GM23338 (cell line): ENCODE results near the gene PARVA. TPM values are rescaled to one million over a fixed set of nuclear protein-coding genes. Genes with fewer than 3 reads are reported as not detected.
A peak's percentile ranks its signal among the peaks of the same experiment; 100 is the strongest.

Experiments
- ATAC-seq: fragments of 200-7000 bp; cut with Tn5 transposase; 3 replicates; pipeline ENCODE4 v1.9.1; 2020
- DNase-seq: peaks from one replicate; pipeline ENCODE4 v3.0.0-alpha.2; 2015; ENCODE audit warnings: low spot score
- H2AFZ ChIP-seq: fragments of 200-600 bp; sonication (generic); 2 replicates; pipeline ENCODE4 v1.8.0; 2016; ENCODE audit warnings: antibody characterized with exemption, mild to moderate bottlenecking, moderate library complexity
- H3F3A ChIP-seq: fragments of 200-600 bp; sonication (generic); replicated peaks from 2 replicates; pipeline ENCODE4 v1.8.0; 2017; ENCODE audit warnings: antibody characterized with exemption, mixed run types, low read depth
- H3K27ac ChIP-seq: fragments of 200-600 bp; sonication (generic); 2 replicates; pipeline ENCODE4 v1.6.1; 2016; ENCODE audit warnings: low read depth
- H3K27me3 ChIP-seq: fragments of 200-600 bp; sonication (generic); 2 replicates; pipeline ENCODE4 v1.8.0; 2016; ENCODE audit warnings: mild to moderate bottlenecking, mixed run types, moderate library complexity; ENCODE audit not compliant: insufficient read depth
- H3K36me3 ChIP-seq: fragments of 200-600 bp; sonication (generic); 2 replicates; pipeline ENCODE4 v1.8.0; 2016; ENCODE audit warnings: mild to moderate bottlenecking; ENCODE audit not compliant: insufficient read depth
- H3K4me1 ChIP-seq: fragments of 200-600 bp; sonication (generic); 2 replicates; pipeline ENCODE4 v1.8.0; 2016; ENCODE audit warnings: mild to moderate bottlenecking, moderate library complexity; ENCODE audit not compliant: insufficient read depth
- H3K4me2 ChIP-seq: fragments of 200-600 bp; sonication (generic); 2 replicates; pipeline ENCODE4 v1.7.1; 2017; ENCODE audit warnings: mixed run types
- H3K4me3 ChIP-seq: fragments of 200-600 bp; sonication (generic); 2 replicates; pipeline ENCODE4 v1.6.1; 2016; ENCODE audit warnings: mixed run types
- H3K79me2 ChIP-seq: fragments of 200-600 bp; sonication (generic); replicated peaks from 2 replicates; pipeline ENCODE4 v1.8.0; 2017; ENCODE audit warnings: mild to moderate bottlenecking; ENCODE audit not compliant: insufficient read depth
- H3K9me2 ChIP-seq: fragments of 200-600 bp; sonication (generic); 2 replicates; pipeline ENCODE4 v1.8.0; 2017; ENCODE audit not compliant: insufficient read depth
- H4K20me1 ChIP-seq: fragments of 200-600 bp; sonication (generic); replicated peaks from 2 replicates; pipeline ENCODE4 v1.8.0; 2017; ENCODE audit warnings: mild to moderate bottlenecking; ENCODE audit not compliant: insufficient read depth
- H3K27ac Mint-ChIP-seq: 2 replicates; pipeline ENCODE4 v1.8.0; 2020; ENCODE audit warnings: inconsistent platforms, mild to moderate bottlenecking, moderate library complexity, mixed read lengths
- H3K27me3 Mint-ChIP-seq: 3 replicates; pipeline ENCODE4 v1.8.0; 2022; ENCODE audit warnings: low read depth, mild to moderate bottlenecking, moderate library complexity, mixed read lengths, inconsistent platforms; ENCODE audit not compliant: insufficient read depth, poor library complexity
- H3K36me3 Mint-ChIP-seq: 3 replicates; pipeline ENCODE4 v1.8.0; 2021; ENCODE audit warnings: low read depth, mild to moderate bottlenecking, inconsistent platforms, moderate library complexity, mixed read lengths
- H3K4me1 Mint-ChIP-seq: 3 replicates; pipeline ENCODE4 v1.8.0; 2020; ENCODE audit warnings: mild to moderate bottlenecking, inconsistent platforms, mixed read lengths
- H3K4me3 Mint-ChIP-seq: 3 replicates; pipeline ENCODE4 v1.8.0; 2021; ENCODE audit warnings: moderate library complexity, mild to moderate bottlenecking, inconsistent platforms, mixed read lengths
- H3K9me3 Mint-ChIP-seq: 3 replicates; pipeline ENCODE4 v1.8.0; 2020; ENCODE audit warnings: moderate library complexity, mild to moderate bottlenecking, inconsistent platforms, mixed read lengths
- CREB1 ChIP-seq: fragments of 250-450 bp; sonication (Bioruptor Pico); IDR thresholded peaks from 2 replicates; pipeline ENCODE4 v1.5.0; 2020; ENCODE audit warnings: low read depth, mild to moderate bottlenecking, moderate library complexity
- EZH2 ChIP-seq: fragments of 200-600 bp; sonication (generic); IDR thresholded peaks from one replicate; pipeline ENCODE4 v1.8.0; 2017; ENCODE audit warnings: antibody characterized with exemption, mild to moderate bottlenecking, low read depth; ENCODE audit not compliant: unreplicated experiment
- EZH2phosphoT487 ChIP-seq: fragments of 200-600 bp; sonication (generic); IDR thresholded peaks from one replicate; pipeline ENCODE4 v1.8.1; 2018; ENCODE audit warnings: antibody characterized with exemption; ENCODE audit not compliant: unreplicated experiment
- JUNB ChIP-seq: IDR thresholded peaks from one replicate; pipeline ENCODE4 v1.6.1; 2016; ENCODE audit warnings: antibody characterized with exemption; ENCODE audit not compliant: unreplicated experiment
- NANOG ChIP-seq: IDR thresholded peaks from 2 replicates; pipeline ENCODE4 v1.6.1; 2016; ENCODE audit warnings: antibody characterized with exemption, borderline replicate concordance
- POLR2AphosphoS5 ChIP-seq: IDR thresholded peaks from 2 replicates; pipeline ENCODE4 v1.6.1; 2016; ENCODE audit warnings: antibody characterized with exemption, low read depth
- STAT1 ChIP-seq: IDR thresholded peaks from one replicate; pipeline ENCODE4 v1.6.1; 2016; ENCODE audit warnings: antibody characterized with exemption; ENCODE audit not compliant: unreplicated experiment
- ZNF114 ChIP-seq: fragments of 250-450 bp; sonication (Bioruptor Pico); IDR thresholded peaks from 2 replicates; pipeline ENCODE4 v1.5.0; 2020; ENCODE audit warnings: mild to moderate bottlenecking, moderate library complexity
- polyA plus RNA-seq: library from polyadenylated mRNA; unstranded; fragments of >200 nt; fragmentation: Nextera tagmentation; extraction: Ambion mirVana; gene quantifications from 2 replicates; pipeline ENCODE4 v1.2.1, GENCODE V29; 2016
- total RNA-seq: library from RNA; depleted of rRNA; stranded (reverse); fragments of >200 nt; shearing (Covaris generic); gene quantifications from 2 replicates; pipeline ENCODE4 v1.2.3, GENCODE V29; 2014
- TF ChIP-seq, protein P1 (sequence below): IDR thresholded peaks from one replicate; pipeline ENCODE4 v1.6.1; 2018; ENCODE audit warnings: antibody characterized with exemption; ENCODE audit not compliant: unreplicated experiment
- TF ChIP-seq, protein P2 (sequence below), 2 experiments: fragments of 200-600 bp in 1 of 2; sonication (generic) in 1 of 2; conservative IDR thresholded peaks; 2 replicates each; pipeline versions ENCODE4 v1.5.1 to v1.6.1; 2016 to 2017; ENCODE audit warnings: antibody characterized with exemption in 2 of 2, low read depth in 2 of 2, mild to moderate bottlenecking in 2 of 2, moderate library complexity in 1 of 2
- TF ChIP-seq, protein P3 (sequence below): IDR thresholded peaks from 2 replicates; pipeline ENCODE4 v1.6.1; 2016; ENCODE audit warnings: antibody characterized with exemption

PARVA gene
- total and polyA plus RNA-seq, 2 experiments from 2014 or later: 5.8 to 6.9 TPM

DNA sequence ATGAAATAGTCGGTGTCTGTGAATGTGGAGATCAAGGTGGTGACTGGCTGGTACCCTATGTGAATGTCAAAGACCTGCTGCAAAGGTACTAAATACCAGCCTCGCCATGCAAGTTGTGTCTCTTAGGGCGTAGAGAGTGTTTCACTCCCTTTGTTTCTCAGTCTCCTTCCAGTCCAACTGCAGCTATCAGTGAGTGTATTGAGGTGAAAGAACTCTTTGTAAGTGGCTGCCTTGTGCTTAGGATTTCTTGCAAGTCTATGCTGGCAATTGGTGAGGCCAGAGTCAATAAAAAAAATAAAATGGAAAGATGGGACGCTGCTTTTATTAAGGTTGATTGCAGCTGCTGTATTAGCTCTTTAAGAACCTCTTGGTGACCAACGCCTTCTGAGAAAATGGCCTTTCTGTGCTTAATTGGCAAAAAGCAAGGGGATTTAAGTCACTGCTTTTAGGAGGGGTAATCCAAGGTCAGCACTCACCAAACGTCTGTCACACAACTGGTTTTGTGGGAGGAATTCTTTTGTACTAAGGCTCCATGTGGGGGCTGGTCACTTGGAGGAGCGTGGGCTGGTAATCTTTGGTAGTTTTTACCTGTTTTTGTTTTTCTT, 95.1 kb downstream of the PARVA start (continued):
- TF ChIP-seq, protein P1, sequence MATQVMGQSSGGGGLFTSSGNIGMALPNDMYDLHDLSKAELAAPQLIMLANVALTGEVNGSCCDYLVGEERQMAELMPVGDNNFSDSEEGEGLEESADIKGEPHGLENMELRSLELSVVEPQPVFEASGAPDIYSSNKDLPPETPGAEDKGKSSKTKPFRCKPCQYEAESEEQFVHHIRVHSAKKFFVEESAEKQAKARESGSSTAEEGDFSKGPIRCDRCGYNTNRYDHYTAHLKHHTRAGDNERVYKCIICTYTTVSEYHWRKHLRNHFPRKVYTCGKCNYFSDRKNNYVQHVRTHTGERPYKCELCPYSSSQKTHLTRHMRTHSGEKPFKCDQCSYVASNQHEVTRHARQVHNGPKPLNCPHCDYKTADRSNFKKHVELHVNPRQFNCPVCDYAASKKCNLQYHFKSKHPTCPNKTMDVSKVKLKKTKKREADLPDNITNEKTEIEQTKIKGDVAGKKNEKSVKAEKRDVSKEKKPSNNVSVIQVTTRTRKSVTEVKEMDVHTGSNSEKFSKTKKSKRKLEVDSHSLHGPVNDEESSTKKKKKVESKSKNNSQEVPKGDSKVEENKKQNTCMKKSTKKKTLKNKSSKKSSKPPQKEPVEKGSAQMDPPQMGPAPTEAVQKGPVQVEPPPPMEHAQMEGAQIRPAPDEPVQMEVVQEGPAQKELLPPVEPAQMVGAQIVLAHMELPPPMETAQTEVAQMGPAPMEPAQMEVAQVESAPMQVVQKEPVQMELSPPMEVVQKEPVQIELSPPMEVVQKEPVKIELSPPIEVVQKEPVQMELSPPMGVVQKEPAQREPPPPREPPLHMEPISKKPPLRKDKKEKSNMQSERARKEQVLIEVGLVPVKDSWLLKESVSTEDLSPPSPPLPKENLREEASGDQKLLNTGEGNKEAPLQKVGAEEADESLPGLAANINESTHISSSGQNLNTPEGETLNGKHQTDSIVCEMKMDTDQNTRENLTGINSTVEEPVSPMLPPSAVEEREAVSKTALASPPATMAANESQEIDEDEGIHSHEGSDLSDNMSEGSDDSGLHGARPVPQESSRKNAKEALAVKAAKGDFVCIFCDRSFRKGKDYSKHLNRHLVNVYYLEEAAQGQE: no peak
- no peak for TF ChIP-seq NANOG

DNA sequence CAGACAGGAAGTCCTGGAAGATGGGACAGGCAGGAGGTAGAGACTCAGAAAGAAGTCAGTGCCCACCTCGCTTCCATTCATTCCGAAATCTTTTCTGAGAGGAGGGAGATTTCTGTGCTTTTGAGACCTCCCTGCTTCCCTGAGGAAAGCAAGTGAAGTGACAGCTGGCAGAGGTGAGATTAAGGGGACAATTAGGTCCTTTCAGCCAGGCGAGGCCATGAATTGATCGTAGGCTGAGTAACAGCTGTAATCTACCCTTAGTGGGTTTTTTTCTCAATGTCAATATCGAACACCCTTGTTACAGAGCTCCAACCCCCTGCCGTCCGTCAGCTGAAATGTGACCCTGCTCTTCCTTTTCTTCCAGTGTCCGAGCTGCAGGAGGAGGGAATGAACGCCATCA, 96.0 kb downstream of the PARVA start:
- no peak overlapping the region for H3K27ac Mint-ChIP-seq
- ATAC-seq: peak; percentile 40; the same call in 1 of the 3 replicates
- no peaks in the 10 kb centered on the region for H4K20me1 ChIP-seq

More for the DNA sequence above, 96.0 kb downstream of the PARVA start:
- DNase-seq: no peak
- no peak overlapping the region for H2AFZ ChIP-seq
- no peaks in the 10 kb centered on the region for H3K36me3 Mint-ChIP-seq
- peaks cover 7% of the 10 kb centered on the region for H3K27me3 Mint-ChIP-seq
- H3K4me3 ChIP-seq: no peak overlapping the region
- H3K27ac ChIP-seq: no peak overlapping the region
- no peaks in the 10 kb centered on the region for H3F3A ChIP-seq
- H3K4me2 ChIP-seq: no peak overlapping the region
- no peaks in the 10 kb centered on the region for H3K36me3 ChIP-seq
- no peak for TF ChIP-seq ZNF114 (CRISPR knock-in tag)
- TF ChIP-seq POLR2AphosphoS5: no peak
- TF ChIP-seq, protein P2, sequence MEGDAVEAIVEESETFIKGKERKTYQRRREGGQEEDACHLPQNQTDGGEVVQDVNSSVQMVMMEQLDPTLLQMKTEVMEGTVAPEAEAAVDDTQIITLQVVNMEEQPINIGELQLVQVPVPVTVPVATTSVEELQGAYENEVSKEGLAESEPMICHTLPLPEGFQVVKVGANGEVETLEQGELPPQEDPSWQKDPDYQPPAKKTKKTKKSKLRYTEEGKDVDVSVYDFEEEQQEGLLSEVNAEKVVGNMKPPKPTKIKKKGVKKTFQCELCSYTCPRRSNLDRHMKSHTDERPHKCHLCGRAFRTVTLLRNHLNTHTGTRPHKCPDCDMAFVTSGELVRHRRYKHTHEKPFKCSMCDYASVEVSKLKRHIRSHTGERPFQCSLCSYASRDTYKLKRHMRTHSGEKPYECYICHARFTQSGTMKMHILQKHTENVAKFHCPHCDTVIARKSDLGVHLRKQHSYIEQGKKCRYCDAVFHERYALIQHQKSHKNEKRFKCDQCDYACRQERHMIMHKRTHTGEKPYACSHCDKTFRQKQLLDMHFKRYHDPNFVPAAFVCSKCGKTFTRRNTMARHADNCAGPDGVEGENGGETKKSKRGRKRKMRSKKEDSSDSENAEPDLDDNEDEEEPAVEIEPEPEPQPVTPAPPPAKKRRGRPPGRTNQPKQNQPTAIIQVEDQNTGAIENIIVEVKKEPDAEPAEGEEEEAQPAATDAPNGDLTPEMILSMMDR (conservative IDR thresholded peaks at IDR 0.05; ENCODE audit: low read depth in 2 of 2): no peak
- TF ChIP-seq, protein P3, sequence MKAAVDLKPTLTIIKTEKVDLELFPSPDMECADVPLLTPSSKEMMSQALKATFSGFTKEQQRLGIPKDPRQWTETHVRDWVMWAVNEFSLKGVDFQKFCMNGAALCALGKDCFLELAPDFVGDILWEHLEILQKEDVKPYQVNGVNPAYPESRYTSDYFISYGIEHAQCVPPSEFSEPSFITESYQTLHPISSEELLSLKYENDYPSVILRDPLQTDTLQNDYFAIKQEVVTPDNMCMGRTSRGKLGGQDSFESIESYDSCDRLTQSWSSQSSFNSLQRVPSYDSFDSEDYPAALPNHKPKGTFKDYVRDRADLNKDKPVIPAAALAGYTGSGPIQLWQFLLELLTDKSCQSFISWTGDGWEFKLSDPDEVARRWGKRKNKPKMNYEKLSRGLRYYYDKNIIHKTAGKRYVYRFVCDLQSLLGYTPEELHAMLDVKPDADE: no peak
- TF ChIP-seq STAT1: no peak
- TF ChIP-seq NANOG: no peak
- no peak for TF ChIP-seq EZH2
- no peak for TF ChIP-seq JUNB
- no peak for TF ChIP-seq EZH2phosphoT487
- TF ChIP-seq CREB1 (CRISPR knock-in tag): no peak
- H3K4me1 Mint-ChIP-seq: peaks cover 23% of the 10 kb centered on the region
- no peaks in the 10 kb centered on the region for H3K4me1 ChIP-seq
- no peaks in the 10 kb centered on the region for H3K9me3 Mint-ChIP-seq
- no peaks in the 10 kb centered on the region; the same call in 1 of the 2 replicates for H3K79me2 ChIP-seq
- no peaks in the 10 kb centered on the region for H3K9me2 ChIP-seq
- H3K4me3 Mint-ChIP-seq: no peak overlapping the region
- no peaks in the 10 kb centered on the region for H3K27me3 ChIP-seq
